Lower leg skin (tissue), 4 donors: ENCODE measurements around the gene ZP3. TPM values are rescaled to one million over a fixed set of nuclear protein-coding genes. Genes with fewer than 3 reads are reported as not detected.
"Not testable (repeated sequence)": the region's sequence is repeated elsewhere in the genome, so short reads cannot be mapped to it uniquely, and the experiment has no call there.

Experiments
- DNase-seq, 2 donors: peaks; one replicate each; pipeline ENCODE4 v3.0.0-alpha.2; 2019; ENCODE audit warnings: low spot score in 2 of 2
- H3K4me3 ChIP-seq: fragments of 200-600 bp; sonication (generic); 2 replicates; pipeline ENCODE4 v1.5.1; 2017; ENCODE audit warnings: mild to moderate bottlenecking, low read depth; ENCODE audit not compliant: poor library complexity, severe bottlenecking
- WGBS, 2 donors: methylation state at CpG; one replicate each; pipeline ENCODE4 v1.1.5; 2018; 5-methylcytosine and 5-hydroxymethylcytosine counted together
- intact Hi-C: fragments of 100-400 bp; cut with DNase I; formaldehyde crosslinking; loops from one replicate; pipeline ENCODE4 v1.15.0; 2023; ENCODE audit warnings: low total_unique reads
- total RNA-seq, 4 donors: library from RNA; depleted of rRNA; stranded (reverse); fragments of >200 nt; gene quantifications; one replicate each; pipeline ENCODE4 v1.1.0, GENCODE V29; 2016

The ZP3 gene
- total RNA-seq, 4 donors from 2014 or later: 2.6 to 11.7 (median 4.0) TPM

DNA sequence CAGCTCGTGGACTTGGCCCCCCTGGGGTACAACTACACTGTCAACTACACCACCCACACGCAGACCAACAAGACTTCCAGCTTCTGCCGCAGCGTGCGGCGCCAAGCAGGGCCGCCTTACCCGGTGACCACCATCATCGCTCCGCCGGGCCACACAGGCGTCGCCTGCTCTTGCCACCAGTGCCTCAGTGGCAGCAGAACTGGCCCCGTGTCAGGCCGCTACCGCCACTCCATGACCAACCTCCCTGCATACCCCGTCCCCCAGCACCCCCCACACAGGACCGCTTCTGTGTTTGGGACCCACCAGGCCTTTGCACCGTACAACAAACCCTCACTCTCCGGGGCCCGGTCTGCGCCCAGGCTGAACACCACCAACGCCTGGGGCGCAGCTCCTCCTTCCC is 57.9 kb downstream of the ZP3 start:
- intact Hi-C loops, DNase-seq, H3K4me3 ChIP-seq: not testable (repeated sequence)
- WGBS, 2 donors: 94 to 96% methylated on average over 23 to 24 of the region's 24 CpGs

DNA sequence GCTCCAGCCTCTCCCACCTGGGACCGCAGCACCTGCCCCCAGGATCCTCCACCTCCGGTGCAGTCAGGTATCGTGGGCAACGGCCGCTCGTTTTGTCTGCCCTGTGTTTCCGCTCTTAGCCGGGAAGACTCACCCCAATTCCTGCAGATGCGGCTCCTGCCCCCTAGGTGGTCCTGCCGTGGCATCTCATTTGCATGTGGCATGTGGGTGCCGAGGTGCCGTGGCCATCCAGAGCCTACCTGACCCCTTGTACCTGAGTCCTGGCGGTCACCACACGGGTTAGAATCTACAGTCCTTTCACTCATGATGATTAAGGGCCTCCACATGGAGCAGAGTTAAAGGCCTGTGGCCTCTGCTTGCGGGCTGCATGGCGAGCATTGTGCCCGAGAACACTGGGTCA is 58.3 kb downstream of the ZP3 start:
- DNase-seq, intact Hi-C loops, H3K4me3 ChIP-seq: not testable (repeated sequence)
- 93 to 98% methylated on average over 6 to 14 of the region's 17 CpGs for WGBS, 2 donors

DNA sequence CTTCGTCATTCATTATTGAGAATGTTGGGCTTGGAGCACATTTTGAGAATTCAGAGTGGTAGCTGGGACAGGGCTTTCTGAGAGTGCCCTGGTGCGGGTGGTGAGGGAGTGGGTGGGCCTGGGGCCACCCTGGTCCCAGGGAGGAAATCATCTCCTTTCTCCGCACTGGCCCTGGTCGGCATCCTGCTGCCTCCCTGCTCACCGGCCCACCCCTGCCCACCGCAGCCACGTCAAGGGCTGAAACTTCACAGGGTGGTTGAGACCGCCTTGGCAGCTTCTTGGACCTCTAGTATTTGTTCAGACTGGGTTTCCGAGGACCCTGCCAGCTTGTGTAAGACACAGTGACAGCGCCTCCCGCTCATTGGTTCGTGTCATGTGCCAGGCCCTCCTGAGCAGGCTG is 59.7 kb downstream of the ZP3 start:
- DNase-seq, H3K4me3 ChIP-seq, intact Hi-C loops: not testable (repeated sequence)
- WGBS, 2 donors: 93% methylated on average over 3 of the region's 12 CpGs; no CpG with 5 or more reads in 1 of the 2 donors

DNA sequence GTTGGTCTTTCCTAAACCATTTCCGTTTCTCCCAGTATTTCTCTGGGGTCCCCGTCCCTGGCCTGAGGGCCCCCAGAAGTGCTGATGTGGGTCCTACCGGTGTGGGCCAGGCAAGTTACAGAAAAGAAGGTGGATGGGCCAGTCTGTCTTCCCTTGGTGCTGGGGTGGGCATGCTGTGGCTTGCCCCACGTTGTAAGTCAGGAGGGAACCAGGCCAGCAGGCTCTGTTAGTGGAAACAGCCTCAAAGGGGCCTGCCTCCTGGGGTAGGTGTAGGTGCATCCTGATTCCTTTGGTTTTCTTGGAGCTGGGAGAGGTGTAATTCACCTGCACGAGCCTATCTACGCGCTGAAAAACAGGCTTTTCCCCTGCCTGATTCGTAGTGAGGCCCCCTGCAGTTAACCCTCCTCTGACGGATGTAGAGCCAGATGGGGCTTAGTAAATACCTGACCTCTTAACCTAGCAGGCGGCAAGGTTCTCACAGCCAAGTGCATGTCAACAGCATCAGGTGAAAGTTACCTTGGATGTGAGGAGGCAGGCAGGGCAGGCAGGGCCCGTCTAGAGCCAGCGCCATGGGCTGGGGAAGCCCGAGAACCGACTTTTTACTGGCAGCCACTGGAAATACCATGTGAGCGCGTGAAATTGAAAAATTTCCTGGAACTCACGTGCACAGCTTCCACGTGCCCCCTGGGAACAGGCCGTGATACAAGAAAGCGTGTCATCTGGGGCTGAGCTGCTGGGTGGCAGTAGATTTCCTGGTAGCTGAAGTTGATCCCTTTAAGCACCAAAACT is 61.3 kb downstream of the ZP3 start:
- WGBS, 2 donors: no CpG with 5 or more reads among the region's 20 CpGs
- H3K4me3 ChIP-seq, intact Hi-C loops, DNase-seq: not testable (repeated sequence)

GRCh38 chr7:76486618-76487017 is 61.9 kb downstream of the ZP3 start:
- DNase-seq, intact Hi-C loops, H3K4me3 ChIP-seq: not testable (repeated sequence)
- WGBS, 2 donors: 59% methylated on average over 4 of the region's 5 CpGs; no CpG with 5 or more reads in 1 of the 2 donors

DNA sequence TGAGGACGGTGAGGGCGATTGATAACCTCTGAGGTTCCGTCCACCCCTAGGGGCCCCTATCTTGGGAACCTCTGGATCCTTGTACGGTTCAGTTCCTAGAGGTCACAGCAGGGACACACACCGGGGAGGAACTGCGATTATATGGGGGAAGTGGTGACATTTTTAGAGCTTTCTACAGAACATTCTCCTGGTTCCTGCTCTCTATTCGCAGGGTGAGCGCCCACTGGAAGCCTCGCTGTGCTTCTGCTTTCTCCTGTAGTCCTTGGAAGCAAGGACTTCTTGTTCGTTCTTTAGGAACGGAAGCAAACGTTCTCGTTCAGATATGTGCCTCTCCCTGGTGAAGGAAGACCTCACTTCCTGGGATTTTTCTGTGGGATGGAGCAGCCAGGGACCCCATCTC is 63.2 kb downstream of the ZP3 start:
- DNase-seq, intact Hi-C loops: not testable (repeated sequence)
- WGBS, 2 donors: 77% methylated on average over 8 of the region's 13 CpGs; no CpG with 5 or more reads in 1 of the 2 donors

More for the DNA sequence above, 63.2 kb downstream of the ZP3 start:
- not testable (repeated sequence) for H3K4me3 ChIP-seq

Other genes starting within 250 kb of the ZP3 start
- 10 to 100 TPM in 1 of 4 donors, 1 to 10 TPM in 3; 7.5 to 12.3 (median 9.4) TPM for gene SRRM3, start 223.1 kb upstream of the ZP3 start, total RNA-seq
- 1,000 to 10,000 TPM; 1,628 to 3,756 (median 2,658) TPM for gene HSPB1, start 122.3 kb upstream of the ZP3 start, total RNA-seq
- 10 to 100 TPM; 46.5 to 64.5 (median 56.4) TPM for gene YWHAG, start 66.0 kb upstream of the ZP3 start, total RNA-seq
- gene SSC4D, start 15.3 kb upstream of the ZP3 start, total RNA-seq: under 1 TPM in 3 of 4 donors, not detected in 1; 0.71 to 0.88 (median 0.74) TPM
- 100 to 1,000 TPM in 1 of 4 donors, 10 to 100 TPM in 3; 48.2 to 103 (median 57.7) TPM for gene DTX2, start 36.8 kb downstream of the ZP3 start, total RNA-seq
- gene UPK3B, start 85.6 kb downstream of the ZP3 start, total RNA-seq: 1 to 10 TPM; 1.6 to 2.6 (median 2.0) TPM
- under 1 TPM in 2 of 4 donors, not detected in 2; 0.15 to 0.19 TPM for gene SPDYE16, start 118.3 kb downstream of the ZP3 start, total RNA-seq
- gene POMZP3, start 202.3 kb downstream of the ZP3 start, total RNA-seq: 1 to 10 TPM; 2.1 to 6.6 (median 6.0) TPM